Measurements from ENCODE around the gene MYOM1.
"Not testable (repeated sequence)": the region's sequence is repeated elsewhere in the genome, so short reads cannot be mapped to it uniquely, and the experiment has no call there.

MYOM1 gene

DNA sequence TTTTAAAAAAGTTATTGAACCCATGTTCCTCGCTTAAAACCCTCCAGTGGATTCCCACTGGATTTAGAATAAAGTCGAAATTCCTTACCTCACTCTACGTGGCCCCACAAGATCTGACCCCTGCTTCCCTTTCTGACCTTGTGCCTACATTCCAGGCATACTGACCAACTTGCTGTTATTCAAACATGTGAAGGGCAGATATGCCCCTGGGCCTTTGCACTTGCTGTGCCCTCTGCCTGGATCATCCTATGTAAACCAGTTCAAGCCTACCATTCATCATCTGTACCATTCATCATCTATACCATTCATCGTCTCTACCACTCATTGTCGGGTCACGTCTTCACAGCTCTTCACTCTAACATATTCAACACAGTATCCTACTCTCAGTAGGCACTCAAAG, 165.6 kb downstream of the MYOM1 start:
- no peak for DNase-seq

DNA sequence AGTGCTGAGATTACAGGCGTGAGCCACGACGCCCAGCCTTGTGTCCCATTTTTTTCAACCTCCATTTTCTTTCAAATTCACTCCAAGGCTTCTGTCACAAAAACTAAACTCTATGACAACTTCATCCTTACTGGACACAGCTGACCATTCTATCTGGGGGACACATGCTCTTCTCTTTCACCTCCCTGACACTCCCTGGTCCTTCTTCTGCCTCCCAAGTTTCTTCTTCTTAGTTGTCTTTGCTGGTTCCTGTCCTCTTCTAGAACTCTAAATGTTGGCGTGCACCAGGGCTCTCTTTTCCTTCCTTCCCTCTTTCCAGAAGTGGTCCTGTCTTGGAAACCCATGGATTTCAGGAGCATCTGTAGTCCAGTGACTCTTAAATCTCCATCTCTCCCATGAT, 166.7 kb downstream of the MYOM1 start:
- DNase-seq = no peak

DNA sequence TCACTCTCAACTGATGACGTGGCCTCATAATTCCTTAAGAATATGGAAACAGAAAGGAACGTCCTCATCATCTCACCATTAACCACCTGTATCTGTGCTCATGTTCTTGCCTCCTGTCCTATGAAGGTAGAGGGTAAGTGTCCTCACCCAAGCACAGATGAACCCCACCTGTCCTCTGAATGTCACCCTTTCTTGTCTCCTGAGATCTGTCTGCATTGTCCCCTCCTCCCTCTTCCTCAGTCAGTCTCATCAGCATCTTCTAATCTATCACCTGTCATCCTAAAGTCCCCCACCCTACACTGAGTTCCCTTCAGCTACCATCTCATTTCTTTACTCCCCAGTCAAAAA, 167.4 kb downstream of the MYOM1 start:
- DNase-seq = no peak

GRCh38 chr18:3051718-3052410, 167.9 kb downstream of the MYOM1 start:
- DNase-seq = no peak

DNA sequence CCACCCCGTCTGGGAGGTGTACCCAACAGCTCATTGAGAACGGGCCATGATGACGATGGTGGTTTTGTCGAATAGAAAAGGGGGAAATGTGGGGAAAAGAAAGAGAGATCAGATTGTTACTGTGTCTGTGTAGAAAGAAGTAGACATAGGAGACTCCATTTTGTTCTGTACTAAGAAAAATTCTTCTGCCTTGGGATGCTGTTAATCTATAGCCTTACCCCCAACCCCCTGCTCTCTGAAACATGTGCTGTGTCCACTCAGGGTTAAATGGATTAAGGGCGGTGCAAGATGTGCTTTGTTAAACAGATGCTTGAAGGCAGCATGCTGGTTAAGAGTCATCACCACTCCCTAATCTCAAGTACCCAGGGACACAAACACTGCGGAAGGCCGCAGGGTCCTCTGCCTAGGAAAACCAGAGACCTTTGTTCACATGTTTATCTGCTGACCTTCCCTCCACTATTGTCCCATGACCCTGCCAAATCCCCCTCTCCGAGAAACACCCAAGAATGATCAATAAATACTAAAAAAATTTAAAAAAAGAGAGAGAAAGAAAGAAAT, 169.8 kb downstream of the MYOM1 start:
- not testable (repeated sequence) for DNase-seq

- no peak for DNase-seq
Measured at GRCh38 chr18:3048820-3049349, 170.9 kb downstream of the MYOM1 start.

DNA sequence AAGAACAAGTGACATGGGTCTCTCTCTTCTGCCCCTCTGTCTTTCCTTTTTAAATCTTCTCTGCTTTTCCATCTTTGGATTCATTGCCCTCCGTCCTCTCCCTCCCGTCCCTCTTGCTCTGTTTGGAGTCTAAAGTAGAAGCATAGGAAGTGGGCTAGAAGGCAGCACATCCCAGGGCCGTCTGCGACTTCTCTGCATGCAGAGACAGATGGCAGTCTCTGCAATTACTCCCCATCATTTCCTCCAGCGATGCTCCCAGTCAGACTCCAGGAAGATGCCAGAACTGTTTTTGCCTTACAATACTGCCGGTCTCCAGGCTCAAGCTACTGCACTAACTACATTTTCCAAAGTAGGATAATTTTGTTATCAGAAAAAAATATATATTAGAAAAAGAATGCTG, 171.6 kb downstream of the MYOM1 start:
- no peak for DNase-seq

- no peak for DNase-seq
Measured at GRCh38 chr18:3046216-3046808, 173.5 kb downstream of the MYOM1 start.

- DNase-seq = peak in 1 of 2 experiments; percentile 27
Measured at GRCh38 chr18:3044931-3045698, 174.7 kb downstream of the MYOM1 start.

DNA sequence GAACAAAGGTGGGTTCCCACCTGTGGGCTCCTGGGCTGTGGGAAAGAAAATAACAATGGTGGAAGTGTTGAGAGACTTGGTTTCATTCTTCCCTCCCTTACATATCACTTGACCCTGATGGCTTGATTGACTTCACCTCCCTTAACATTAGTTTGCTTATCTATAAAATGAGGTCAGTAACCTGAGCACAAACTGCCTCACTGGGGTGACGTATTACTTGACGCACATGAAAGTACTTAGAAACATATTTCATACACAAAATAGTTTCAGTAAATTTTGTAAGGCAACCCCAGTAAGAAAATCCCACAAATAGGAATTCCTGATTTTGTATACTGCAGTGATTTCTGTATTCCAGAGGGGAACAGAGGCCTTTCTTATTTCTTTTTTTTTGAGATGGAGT, 177.4 kb downstream of the MYOM1 start:
- DNase-seq = no peak

DNA sequence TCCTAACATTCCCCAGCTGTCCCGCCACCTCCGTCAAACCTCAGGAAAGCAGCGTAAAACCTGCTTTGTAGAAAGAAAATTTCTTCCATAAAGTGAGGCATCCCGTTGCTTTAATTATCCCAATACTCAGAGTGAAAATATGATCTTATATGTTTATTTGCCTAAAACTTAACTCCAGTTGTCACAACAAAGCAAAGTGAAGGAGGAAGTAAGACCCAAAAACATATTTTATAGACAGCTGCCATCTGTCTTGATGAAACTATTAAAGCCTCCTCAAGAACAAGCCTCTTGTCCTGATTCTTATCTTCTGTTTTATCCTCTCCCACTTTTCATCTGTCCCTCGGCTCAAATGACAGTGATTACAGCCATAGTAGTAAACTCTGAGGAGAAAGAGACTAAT, 177.9 kb downstream of the MYOM1 start:
- no peak for DNase-seq

DNA sequence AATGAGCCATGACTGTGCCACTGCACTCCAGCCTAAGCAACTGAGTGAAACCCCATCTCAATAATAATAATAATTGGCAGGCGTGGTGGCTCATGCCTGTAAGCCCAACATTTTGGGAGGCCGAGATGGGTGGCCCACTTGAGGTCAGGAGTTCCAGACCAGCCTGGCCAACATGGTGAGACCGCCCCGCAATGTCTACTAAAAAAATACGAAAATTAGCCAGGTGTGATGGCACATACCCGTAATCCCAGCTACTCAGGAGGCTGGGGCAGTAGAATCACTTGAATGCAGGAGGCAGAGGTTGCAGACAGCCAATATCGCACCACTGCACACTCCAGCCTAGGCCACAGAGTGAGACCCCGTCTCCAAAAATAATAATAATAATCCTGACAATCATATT, 178.9 kb downstream of the MYOM1 start:
- DNase-seq = no peak

- no peak for DNase-seq
Measured at GRCh38 chr18:3040173-3040572, 179.6 kb downstream of the MYOM1 start.

GRCh38 chr18:3037423-3037915, 182.3 kb downstream of the MYOM1 start:
- no peak for DNase-seq

DNA sequence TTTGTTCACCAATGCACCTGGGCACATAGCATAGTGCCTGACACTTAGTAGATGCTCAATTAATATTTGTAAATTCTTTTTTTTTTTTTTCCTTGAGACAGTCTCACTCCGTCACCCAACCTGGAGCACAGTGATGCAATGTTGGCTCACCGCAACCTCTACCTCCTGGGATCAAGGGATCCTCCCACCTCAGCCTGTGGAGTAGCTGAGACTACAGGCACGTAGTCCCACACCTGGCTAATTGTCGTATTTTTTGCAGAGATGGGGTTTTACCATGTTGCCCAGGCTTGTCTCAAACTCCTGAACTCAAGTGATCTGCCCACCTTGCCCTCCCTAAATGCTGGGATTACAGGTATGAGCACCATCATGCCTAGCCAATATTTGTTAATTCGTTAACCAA, 183.7 kb downstream of the MYOM1 start:
- no peak for DNase-seq

- no peak for DNase-seq
Measured at GRCh38 chr18:3035635-3036034, 184.1 kb downstream of the MYOM1 start.

DNA sequence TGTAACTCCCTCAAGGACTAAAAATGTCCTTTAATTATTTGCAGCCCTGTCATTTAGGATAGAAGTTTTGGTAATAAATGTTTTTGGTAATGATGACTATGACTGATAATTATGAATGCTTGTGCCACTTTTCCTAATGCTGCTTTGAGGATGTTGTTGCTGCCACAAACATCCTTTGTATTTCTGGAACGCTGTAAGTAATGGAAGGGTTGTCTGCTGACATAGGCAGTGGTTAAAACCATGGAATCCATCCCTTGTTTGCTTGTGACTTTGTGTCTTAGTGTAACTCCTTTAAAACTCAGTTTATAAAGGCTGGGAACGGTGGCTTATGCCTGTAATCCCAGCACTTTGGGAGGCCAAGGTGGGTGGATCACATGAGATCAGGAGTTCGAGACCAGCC, 187.0 kb downstream of the MYOM1 start:
- no peak for DNase-seq

GRCh38 chr18:3029215-3029952, 190.4 kb downstream of the MYOM1 start:
- DNase-seq = no peak

DNA sequence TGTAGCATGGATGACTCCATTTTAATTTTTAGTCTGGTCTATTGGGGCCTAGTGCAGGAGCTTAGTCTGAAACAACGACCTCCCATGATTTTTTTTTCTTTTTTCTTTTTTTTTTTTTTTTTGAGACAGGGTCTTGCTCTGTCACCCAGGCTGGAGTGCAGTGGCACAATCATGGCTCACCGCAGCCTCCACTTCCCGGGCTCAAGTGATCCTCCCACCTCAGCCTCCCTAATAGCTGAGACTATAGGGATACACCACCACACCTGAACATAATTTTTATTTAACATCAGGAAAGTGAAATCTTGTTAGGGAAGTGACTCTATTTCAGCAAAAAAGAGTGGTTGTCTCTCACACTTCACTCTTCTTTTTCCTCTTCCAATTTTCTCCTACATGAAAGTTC, 191.7 kb downstream of the MYOM1 start:
- not testable (repeated sequence) for DNase-seq

GRCh38 chr18:3027370-3027891, 192.3 kb downstream of the MYOM1 start:
- no peak for DNase-seq

- no peak for DNase-seq
Measured at GRCh38 chr18:3025544-3025943, 194.2 kb downstream of the MYOM1 start.

DNA sequence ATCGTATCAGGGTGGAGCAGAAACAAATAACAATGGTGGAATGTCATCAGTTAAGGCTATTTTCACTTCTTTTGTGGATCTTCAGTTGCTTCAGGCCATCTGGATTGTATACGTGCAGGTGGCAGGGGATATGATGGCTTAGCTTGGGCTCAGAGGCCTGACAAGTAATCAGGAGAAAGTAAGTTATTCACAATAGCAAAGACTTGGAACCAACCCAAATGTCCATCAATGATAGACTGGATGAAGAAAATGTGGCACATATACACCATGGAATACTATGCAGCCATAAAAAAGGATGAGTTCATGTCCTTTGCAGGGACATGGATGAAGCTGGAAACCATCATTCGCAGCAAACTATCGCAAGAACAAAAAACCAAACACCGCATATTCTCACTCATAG, 196.2 kb downstream of the MYOM1 start:
- not testable (repeated sequence) for DNase-seq

Data from NCI-H526 (cell line).